ENCODE results near the gene ANKRD13A. TPM values are rescaled to one million over a fixed set of nuclear protein-coding genes. Genes with fewer than 3 reads are reported as not detected.

ANKRD13A gene
- total RNA-seq, 4 donors from 2014 or later, result 91.3 to 165 (median 124) TPM

DNA sequence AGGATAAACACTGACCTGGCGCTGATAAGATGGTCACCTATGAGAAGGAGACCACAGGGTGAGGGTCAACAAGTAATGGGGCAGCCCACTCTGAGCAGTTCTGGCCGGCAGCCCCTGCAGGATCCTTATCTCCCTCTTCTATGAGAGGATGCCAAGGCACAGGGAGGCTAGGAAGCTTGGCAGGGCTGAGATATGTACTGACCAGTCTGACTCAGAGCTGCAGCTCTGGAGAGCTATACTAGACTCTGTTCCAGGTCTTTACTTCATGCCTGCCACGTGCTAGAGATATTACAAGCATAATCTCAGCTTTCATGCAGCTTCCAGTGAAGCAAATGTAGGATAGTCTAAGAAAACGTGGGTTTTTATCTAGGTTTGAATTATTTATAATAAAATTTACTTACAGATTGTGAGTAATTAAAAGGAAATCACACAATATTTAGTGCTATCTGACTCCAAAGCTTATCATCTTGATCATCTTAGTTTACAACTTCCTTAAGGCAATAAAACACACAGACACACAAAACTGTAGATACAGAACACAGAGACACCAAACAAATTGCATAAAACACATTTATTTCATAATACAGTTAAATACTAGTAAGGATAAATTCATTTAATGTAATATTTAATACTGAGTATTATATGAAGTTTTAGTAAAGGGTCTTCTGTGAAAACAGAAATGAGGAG lies 35.3 kb upstream of the ANKRD13A start:
- H3K27me3 ChIP-seq, result no peaks in the 10 kb centered on the region
- intact Hi-C loops (cut with DNase I), result no loop called here
- DNase-seq (ENCODE audit: extremely low spot score), result no peak
- WGBS, result 64% methylated on average over 4 of the region's 4 CpGs
- no peak overlapping the region for H3K27ac ChIP-seq (replicated peaks in 1 of 4)
- TF ChIP-seq EP300 (IDR thresholded peaks at IDR 0.05) (no peak), POLR2AphosphoS5 (IDR thresholded peaks at IDR 0.05) (no peak), POLR2A (IDR thresholded peaks at IDR 0.05; ENCODE audit: low read depth) (no peak)
- TF ChIP-seq, protein P1, sequence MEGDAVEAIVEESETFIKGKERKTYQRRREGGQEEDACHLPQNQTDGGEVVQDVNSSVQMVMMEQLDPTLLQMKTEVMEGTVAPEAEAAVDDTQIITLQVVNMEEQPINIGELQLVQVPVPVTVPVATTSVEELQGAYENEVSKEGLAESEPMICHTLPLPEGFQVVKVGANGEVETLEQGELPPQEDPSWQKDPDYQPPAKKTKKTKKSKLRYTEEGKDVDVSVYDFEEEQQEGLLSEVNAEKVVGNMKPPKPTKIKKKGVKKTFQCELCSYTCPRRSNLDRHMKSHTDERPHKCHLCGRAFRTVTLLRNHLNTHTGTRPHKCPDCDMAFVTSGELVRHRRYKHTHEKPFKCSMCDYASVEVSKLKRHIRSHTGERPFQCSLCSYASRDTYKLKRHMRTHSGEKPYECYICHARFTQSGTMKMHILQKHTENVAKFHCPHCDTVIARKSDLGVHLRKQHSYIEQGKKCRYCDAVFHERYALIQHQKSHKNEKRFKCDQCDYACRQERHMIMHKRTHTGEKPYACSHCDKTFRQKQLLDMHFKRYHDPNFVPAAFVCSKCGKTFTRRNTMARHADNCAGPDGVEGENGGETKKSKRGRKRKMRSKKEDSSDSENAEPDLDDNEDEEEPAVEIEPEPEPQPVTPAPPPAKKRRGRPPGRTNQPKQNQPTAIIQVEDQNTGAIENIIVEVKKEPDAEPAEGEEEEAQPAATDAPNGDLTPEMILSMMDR (IDR thresholded peaks at IDR 0.05), result no peak
- H3K4me1 ChIP-seq, result peaks cover 0 to 4% (median 0%) of the 10 kb centered on the region in 4 donors
- H3K36me3 ChIP-seq, result peaks cover 14 to 100% (median 83%) of the 10 kb centered on the region in 4 donors
- H3K9me3 ChIP-seq, result no peaks in the 10 kb centered on the region
- H3K4me3 ChIP-seq, result no peak overlapping the region

DNA sequence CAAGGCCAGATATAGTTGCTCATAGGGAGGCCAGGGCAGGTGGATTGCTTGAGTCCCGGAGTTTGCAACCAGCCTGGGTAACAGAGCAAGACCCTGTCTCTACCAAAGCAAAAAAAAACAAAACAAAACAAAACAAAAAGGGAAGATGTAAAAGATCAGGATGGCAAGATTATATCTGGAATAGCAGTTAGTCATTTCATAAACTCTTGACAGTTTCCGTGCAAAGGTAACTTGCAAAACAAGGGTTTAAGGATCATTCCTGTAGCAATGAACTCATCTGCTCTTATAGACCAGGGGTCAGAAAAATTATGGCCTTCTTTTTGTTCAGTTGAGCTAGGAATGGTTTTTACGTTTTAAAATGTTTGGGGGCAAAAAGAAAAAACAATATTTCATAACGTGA lies 32.7 kb upstream of the ANKRD13A start:
- WGBS, result 89% methylated on average over 4 of the region's 4 CpGs
- no peak overlapping the region for H3K27ac ChIP-seq (replicated peaks in 1 of 4)
- intact Hi-C loops (cut with DNase I), result no loop called here
- no peak for TF ChIP-seq POLR2A (IDR thresholded peaks at IDR 0.05; ENCODE audit: low read depth)
- TF ChIP-seq EP300 (IDR thresholded peaks at IDR 0.05), result no peak
- TF ChIP-seq, protein P1 (IDR thresholded peaks at IDR 0.05), result no peak
- TF ChIP-seq POLR2AphosphoS5 (IDR thresholded peaks at IDR 0.05), result no peak
- peaks cover 0 to 4% (median 0%) of the 10 kb centered on the region in 4 donors for H3K4me1 ChIP-seq
- no peak overlapping the region for H3K4me3 ChIP-seq
- no peaks in the 10 kb centered on the region for H3K9me3 ChIP-seq
- no peaks in the 10 kb centered on the region for H3K27me3 ChIP-seq
- DNase-seq (ENCODE audit: extremely low spot score), result no peak
- H3K36me3 ChIP-seq, result peaks cover 17 to 99% (median 83%) of the 10 kb centered on the region in 4 donors

DNA sequence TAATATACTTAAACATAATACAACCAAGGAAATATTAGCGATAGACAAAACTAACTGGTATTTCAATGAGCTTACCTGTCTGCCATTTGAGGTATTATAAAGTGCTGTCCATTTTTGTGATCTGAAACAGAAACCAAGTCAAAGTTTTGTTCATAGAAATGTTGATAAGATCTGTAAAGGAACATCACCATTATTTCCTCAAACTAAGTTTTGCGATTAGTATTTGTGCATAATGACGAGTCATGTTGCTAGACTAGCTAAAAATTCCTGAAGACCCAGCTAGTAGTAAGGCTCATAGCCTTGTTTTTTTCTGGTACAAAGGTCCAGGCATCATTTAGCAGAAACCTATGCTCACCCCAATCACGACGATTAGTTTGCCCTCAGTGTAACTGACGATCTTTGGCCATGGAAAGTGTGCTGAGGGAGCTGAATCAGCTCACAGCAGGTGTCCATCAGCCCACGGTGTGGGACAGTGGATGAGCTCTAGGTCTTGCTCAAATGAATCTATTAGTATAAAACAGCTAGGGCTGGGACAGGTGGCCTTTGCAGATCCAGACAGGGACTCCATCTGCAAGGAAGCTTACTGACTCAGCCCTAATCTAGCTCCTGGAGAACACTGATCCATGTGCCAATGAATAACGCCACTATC lies 31.7 kb upstream of the ANKRD13A start:
- Histone ChIP-seq H3K4me3 (no peak overlapping the region), H3K4me1 (no peaks in the 10 kb centered on the region), H3K9me3 (no peaks in the 10 kb centered on the region), H3K27ac (replicated peaks in 1 of 4) (no peak overlapping the region), H3K27me3 (no peaks in the 10 kb centered on the region), H3K36me3 (peaks cover 17 to 99% (median 82%) of the 10 kb centered on the region in 4 donors)
- 79% methylated on average over 8 of the region's 8 CpGs for WGBS
- DNase-seq (ENCODE audit: extremely low spot score), result no peak
- TF ChIP-seq, protein P1 (IDR thresholded peaks at IDR 0.05), result no peak
- no peak for TF ChIP-seq POLR2AphosphoS5 (IDR thresholded peaks at IDR 0.05)
- no peak for TF ChIP-seq EP300 (IDR thresholded peaks at IDR 0.05)
- no peak for TF ChIP-seq POLR2A (IDR thresholded peaks at IDR 0.05; ENCODE audit: low read depth)
- intact Hi-C loops (cut with DNase I), result no loop called here

DNA sequence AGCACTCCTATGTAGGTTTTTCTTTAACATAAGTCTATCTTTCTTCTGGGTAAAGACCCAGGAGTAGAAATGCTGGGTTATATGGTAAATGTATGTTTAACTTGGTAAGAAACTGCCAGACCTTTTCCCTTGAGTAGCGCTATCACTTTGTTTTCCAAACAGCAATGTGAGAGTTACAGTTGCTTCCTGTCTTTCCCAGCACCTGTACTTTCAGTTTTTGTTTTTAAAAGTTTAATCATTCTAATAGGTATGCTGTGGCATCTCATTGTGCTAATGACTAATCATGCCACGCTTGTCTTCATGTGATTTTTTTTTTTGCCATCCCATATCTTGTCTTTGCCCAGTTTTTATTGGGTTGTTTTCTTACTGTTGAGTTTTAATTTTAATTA lies 31.2 kb upstream of the ANKRD13A start:
- Histone ChIP-seq H3K27ac (replicated peaks in 1 of 4) (no peak overlapping the region), H3K36me3 (peaks cover 17 to 99% (median 82%) of the 10 kb centered on the region in 4 donors), H3K27me3 (no peaks in the 10 kb centered on the region), H3K9me3 (no peaks in the 10 kb centered on the region), H3K4me1 (no peaks in the 10 kb centered on the region), H3K4me3 (no peak overlapping the region)
- DNase-seq (ENCODE audit: extremely low spot score), result no peak
- TF ChIP-seq POLR2AphosphoS5 (IDR thresholded peaks at IDR 0.05) (no peak), EP300 (IDR thresholded peaks at IDR 0.05) (no peak), POLR2A (IDR thresholded peaks at IDR 0.05; ENCODE audit: low read depth) (no peak)
- TF ChIP-seq, protein P1 (IDR thresholded peaks at IDR 0.05), result no peak
- intact Hi-C loops (cut with DNase I), result no loop called here
- 87% methylated on average over 2 of the region's 2 CpGs for WGBS
